DND-41 (cell line): ENCODE data around the gene TFB1M.
"Not testable (repeated sequence)": the region's sequence is repeated elsewhere in the genome, so short reads cannot be mapped to it uniquely, and the experiment has no call there.

ENCODE experiments used
- ATAC-seq: fragments of 200-7000 bp; cut with Tn5 transposase; 3 replicates; pipeline ENCODE4 v1.9.1; 2021; ENCODE audit warnings: low read depth; ENCODE audit not compliant: insufficient read depth
- DNase-seq: peaks from one replicate; pipeline ENCODE4 v3.0.0-alpha.2; 2020
- H2AFZ ChIP-seq: 2 replicates; pipeline ENCODE4 v1.6.0; 2012; ENCODE audit warnings: low read depth, low read length
- H3K27ac ChIP-seq: 2 replicates; pipeline ENCODE4 v1.5.1; 2012; ENCODE audit warnings: low read length, inconsistent platforms
- H3K27me3 ChIP-seq: fragments of 200-600 bp; sonication (generic); 2 replicates; pipeline ENCODE4 v1.6.0; 2012; ENCODE audit warnings: low read length, mild to moderate bottlenecking, inconsistent platforms; ENCODE audit not compliant: insufficient read depth, poor library complexity
- H3K36me3 ChIP-seq: 2 replicates; pipeline ENCODE4 v1.5.1; 2012; ENCODE audit warnings: low read length, inconsistent platforms; ENCODE audit not compliant: insufficient read depth
- H3K4me1 ChIP-seq: 2 replicates; pipeline ENCODE4 v1.5.1; 2012; ENCODE audit warnings: mild to moderate bottlenecking, low read length; ENCODE audit not compliant: insufficient read depth
- H3K4me2 ChIP-seq: 2 replicates; pipeline ENCODE4 v1.6.0; 2012; ENCODE audit warnings: mild to moderate bottlenecking, moderate library complexity, low read length, inconsistent platforms; ENCODE audit not compliant: insufficient read depth
- H3K4me3 ChIP-seq, 2 experiments: fragments of 200-600 bp in 1 of 2; shearing (Covaris generic) in 1 of 2; 2 replicates each; pipeline ENCODE4 v1.5.1; 2012 to 2016; ENCODE audit warnings: inconsistent platforms in 2 of 2, low read length in 2 of 2, mild to moderate bottlenecking in 2 of 2, low read depth in 1 of 2, moderate library complexity in 1 of 2
- H3K79me2 ChIP-seq: 2 replicates; pipeline ENCODE4 v1.6.0; 2012; ENCODE audit warnings: low read length, inconsistent platforms; ENCODE audit not compliant: insufficient read depth
- H3K9ac ChIP-seq: 2 replicates; pipeline ENCODE4 v1.6.0; 2012; ENCODE audit warnings: low read depth, mild to moderate bottlenecking, inconsistent platforms, low read length, moderate library complexity
- H3K9me3 ChIP-seq: 2 replicates; pipeline ENCODE4 v1.5.1; 2012; ENCODE audit warnings: low read length, moderate library complexity, mild to moderate bottlenecking, inconsistent platforms; ENCODE audit not compliant: insufficient read depth, severe bottlenecking
- H4K20me1 ChIP-seq: 2 replicates; pipeline ENCODE4 v1.6.0; 2012; ENCODE audit warnings: low read length; ENCODE audit not compliant: insufficient read depth
- CTCF ChIP-seq: IDR thresholded peaks from 2 replicates; pipeline ENCODE4 v1.5.1; 2012; ENCODE audit warnings: borderline replicate concordance, low read length, moderate library complexity, mild to moderate bottlenecking; ENCODE audit not compliant: poor library complexity, severe bottlenecking; ENCODE audit errors: extremely low read depth
- EZH2 ChIP-seq: IDR thresholded peaks from 3 replicates; pipeline ENCODE4 v1.6.1; 2012; ENCODE audit warnings: borderline replicate concordance, low read depth, mild to moderate bottlenecking, moderate library complexity, low read length, inconsistent platforms; ENCODE audit not compliant: severe bottlenecking

Gene TFB1M

GRCh38 chr6:155344341-155345006, 30.2 kb upstream of the TFB1M start:
- Histone ChIP-seq H3K27me3 (no peaks in the 10 kb centered on the region), H2AFZ (no peak overlapping the region), H3K36me3 (no peaks in the 10 kb centered on the region), H3K4me3 (no peak overlapping the region), H3K9ac (no peak overlapping the region), H3K27ac (no peak overlapping the region), H3K79me2 (no peaks in the 10 kb centered on the region), H3K9me3 (no peaks in the 10 kb centered on the region), H4K20me1 (no peaks in the 10 kb centered on the region), H3K4me1 (no peaks in the 10 kb centered on the region), H3K4me2 (no peak overlapping the region)
- TF ChIP-seq CTCF (no peak), EZH2 (no peak)
- no peak for ATAC-seq
- DNase-seq = no peak

DNA sequence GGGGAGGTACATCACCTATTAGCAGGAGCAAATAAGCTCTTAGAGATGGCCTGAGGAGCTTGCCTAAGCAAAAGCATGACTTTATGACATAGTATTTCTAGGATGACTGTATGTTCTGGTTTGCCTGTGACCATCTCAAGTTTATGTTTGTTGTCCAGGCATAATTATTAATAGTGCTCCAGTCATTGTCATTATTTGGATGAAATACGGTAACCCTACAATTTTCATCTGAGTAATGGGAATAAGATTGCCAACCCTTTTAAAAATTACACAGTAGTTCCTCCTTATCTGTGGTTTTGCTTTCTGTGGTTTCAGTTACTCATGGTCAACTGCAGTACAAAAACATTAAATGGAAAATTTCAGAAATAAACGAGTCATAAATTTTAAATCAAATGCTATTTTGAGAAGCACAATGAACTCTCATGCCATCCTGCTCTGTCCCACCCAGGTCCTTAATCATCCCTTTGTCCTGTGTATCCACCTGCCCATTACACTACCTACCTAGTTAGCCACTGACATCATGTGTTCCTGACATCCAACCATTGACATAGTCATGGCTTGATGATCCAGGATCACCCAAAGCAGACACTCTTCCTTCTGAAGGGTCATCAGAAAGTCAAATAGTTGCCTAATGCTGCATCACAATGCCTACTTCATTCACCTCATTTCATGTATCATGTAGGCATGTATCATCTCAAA, 27.0 kb upstream of the TFB1M start:
- Histone ChIP-seq H4K20me1 (no peaks in the 10 kb centered on the region), H3K36me3 (no peaks in the 10 kb centered on the region), H3K9ac (no peak overlapping the region), H3K9me3 (no peaks in the 10 kb centered on the region), H3K4me3 (no peak overlapping the region), H3K27me3 (no peaks in the 10 kb centered on the region), H3K79me2 (no peaks in the 10 kb centered on the region), H3K4me2 (no peak overlapping the region), H3K27ac (no peak overlapping the region), H2AFZ (no peak overlapping the region), H3K4me1 (no peaks in the 10 kb centered on the region)
- no peak for TF ChIP-seq EZH2
- no peak for TF ChIP-seq CTCF
- DNase-seq = no peak
- no peak for ATAC-seq

GRCh38 chr6:155340464-155341129, 26.3 kb upstream of the TFB1M start:
- ATAC-seq = no peak
- DNase-seq = no peak
- Histone ChIP-seq H3K4me1 (no peaks in the 10 kb centered on the region), H3K4me3 (no peak overlapping the region), H3K36me3 (no peaks in the 10 kb centered on the region), H2AFZ (no peak overlapping the region), H3K4me2 (no peak overlapping the region), H3K79me2 (no peaks in the 10 kb centered on the region), H3K27ac (no peak overlapping the region), H3K9me3 (no peaks in the 10 kb centered on the region), H3K27me3 (no peaks in the 10 kb centered on the region), H3K9ac (no peak overlapping the region), H4K20me1 (no peaks in the 10 kb centered on the region)
- TF ChIP-seq CTCF (no peak), EZH2 (no peak)

DNA sequence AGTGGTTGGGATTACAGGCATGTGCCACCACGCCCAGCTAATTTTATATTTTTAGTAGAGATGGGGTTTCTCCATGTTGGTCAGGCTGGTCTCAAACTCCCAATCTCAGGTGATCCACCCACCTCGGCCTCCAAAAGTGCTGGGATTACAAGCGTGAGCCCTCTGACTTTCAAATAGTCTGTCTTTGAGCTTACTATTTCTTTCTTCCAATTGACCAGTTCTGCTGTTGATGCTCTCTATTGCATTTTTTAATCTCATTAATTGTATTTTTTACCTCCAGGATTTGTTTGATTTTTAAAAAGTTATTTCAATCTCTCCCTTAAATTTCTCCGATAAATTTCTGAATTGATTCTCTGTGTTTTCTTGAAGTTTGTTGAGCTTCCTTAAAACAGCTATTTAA, 25.6 kb upstream of the TFB1M start:
- not testable (repeated sequence) for H4K20me1 ChIP-seq, H3K4me1 ChIP-seq, H3K27me3 ChIP-seq, H3K36me3 ChIP-seq, ATAC-seq, H3K4me2 ChIP-seq, H2AFZ ChIP-seq, H3K9me3 ChIP-seq, H3K79me2 ChIP-seq, H3K4me3 ChIP-seq, H3K27ac ChIP-seq, H3K9ac ChIP-seq, DNase-seq

- H4K20me1 ChIP-seq, H3K36me3 ChIP-seq: not testable (repeated sequence)
These were observed 24.0 kb upstream of the TFB1M start for GRCh38 chr6:155338237-155338636.

More at GRCh38 chr6:155338237-155338636, 24.0 kb upstream of the TFB1M start:
- H3K27ac ChIP-seq, H3K9me3 ChIP-seq, H3K9ac ChIP-seq, DNase-seq, H2AFZ ChIP-seq, H3K4me3 ChIP-seq, ATAC-seq, H3K27me3 ChIP-seq, H3K79me2 ChIP-seq, H3K4me1 ChIP-seq, H3K4me2 ChIP-seq: not testable (repeated sequence)
